Inflammatory macrophage (primary cell): ENCODE data around the gene REG1B.
"Not testable (repeated sequence)": the region's sequence is repeated elsewhere in the genome, so short reads cannot be mapped to it uniquely, and the experiment has no call there.

ENCODE experiments used
- DNase-seq, 2 donors: peaks; one replicate each; pipeline ENCODE4 v3.0.0-alpha.2; 2020 to 2022

REG1B gene

DNA sequence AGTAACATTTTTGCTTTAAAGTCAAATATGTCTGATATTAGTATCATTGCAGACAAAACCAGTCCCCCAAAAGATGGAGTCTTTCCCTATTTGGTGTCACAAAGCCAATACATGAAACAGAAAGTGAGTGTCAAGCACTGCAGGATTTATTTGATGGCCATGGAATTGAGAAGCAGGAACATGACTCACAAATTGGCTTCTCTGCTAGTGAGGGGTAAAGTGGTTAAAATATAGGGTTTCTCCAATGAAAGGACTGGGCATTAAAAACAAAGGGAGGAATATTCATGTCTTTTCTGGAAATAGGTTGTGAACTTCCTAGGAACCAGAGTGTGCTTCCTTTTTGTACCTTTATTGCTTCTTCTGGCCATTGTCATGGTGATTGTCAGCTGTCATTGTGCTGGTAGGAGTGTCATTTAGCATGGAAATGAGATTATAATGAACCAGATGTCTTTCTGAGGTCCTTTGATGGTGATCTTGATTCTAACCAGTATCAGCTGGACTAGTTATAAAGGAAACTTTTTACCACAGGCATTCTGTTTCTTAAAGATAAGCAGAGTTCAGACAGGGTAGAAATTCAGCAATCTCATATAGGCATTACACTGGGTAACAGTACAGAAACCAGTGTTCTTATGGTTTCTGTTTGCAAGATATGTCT is 4.1 kb downstream of the REG1B start:
- DNase-seq, result no peak

DNA sequence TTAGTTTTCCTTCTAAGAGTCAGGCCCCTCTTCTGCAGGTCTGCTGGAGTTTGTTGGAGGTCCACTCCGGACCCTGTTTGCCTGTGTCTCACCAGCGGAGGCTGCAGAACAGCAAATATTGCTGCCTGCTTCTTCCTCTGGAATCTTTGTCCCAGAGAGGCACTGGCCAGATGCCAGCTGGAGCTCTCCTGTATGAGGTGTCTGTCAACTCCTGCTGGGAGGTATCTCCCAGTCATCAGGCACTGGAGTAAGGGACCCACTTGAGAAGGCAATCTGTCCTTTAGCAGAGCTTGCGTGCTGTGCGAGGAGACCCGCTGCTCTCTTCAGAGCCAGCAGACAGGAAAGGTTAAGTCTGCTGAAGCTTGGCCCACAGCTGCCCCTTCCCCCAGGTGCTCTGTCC is 4.8 kb downstream of the REG1B start:
- DNase-seq, result no peak

DNA sequence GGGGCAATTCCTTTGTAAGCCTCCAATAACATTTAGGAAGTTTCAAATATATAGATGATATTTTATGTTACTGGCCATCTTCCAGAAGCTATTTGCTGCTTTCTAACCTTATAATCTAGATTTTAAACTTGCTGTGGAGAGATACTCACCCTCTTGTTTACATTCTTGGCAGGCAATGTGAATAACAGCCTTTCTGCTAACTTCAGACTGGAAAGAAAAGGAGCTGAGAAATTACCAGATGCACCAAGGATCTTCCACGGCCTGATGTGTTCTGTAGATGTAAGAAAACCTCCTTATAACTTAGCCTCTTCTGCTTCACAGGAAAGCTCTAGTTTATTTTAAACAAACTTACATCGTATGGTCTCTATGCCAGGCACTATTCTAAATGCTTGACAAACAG is 16.7 kb downstream of the REG1B start:
- no peak for DNase-seq

- DNase-seq, result no peak
Measured at GRCh38 chr2:79065201-79065600, 22.6 kb downstream of the REG1B start.

- not testable (repeated sequence) for DNase-seq
Measured at GRCh38 chr2:79054769-79055168, 33.0 kb downstream of the REG1B start.

GRCh38 chr2:79053486-79053885 is 34.3 kb downstream of the REG1B start:
- not testable (repeated sequence) for DNase-seq

GRCh38 chr2:79041032-79041448 is 46.8 kb downstream of the REG1B start:
- DNase-seq, result peak in 1 of 2 donors; percentile 7

DNA sequence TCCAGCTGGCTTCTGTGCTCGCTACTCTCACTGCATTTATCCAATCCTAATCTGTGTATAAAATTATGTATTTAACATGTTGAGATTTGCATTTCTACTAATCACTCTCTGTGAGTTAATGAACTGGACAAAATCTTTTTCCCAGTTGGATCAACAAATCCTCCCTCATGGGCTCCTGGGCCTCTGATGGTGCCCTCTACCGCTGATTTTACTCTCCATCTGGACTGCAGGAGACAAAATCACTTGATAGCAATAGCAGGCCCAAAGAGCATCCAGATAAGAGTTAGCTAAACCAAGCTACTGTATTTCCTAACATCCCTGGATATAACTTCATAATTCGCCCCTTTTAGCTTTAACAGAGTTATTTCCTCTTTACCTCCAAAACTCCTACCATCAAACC is 47.8 kb downstream of the REG1B start:
- no peak for DNase-seq
